T-helper 2 cell treated with Interferon-gamma antibody and Interleukin-4, amounts not matched to agents 5 μg/mL and 100 μg/mL, for 36 hours (primary cell): ENCODE measurements around the gene FSIP1.

Source experiments
- DNase-seq: peaks from one replicate; pipeline ENCODE4 v3.0.0; 2021; ENCODE audit warnings: low spot score
- H3K27ac Mint-ChIP-seq: one replicate; pipeline ENCODE4 v1.8.0; 2021; ENCODE audit warnings: mild to moderate bottlenecking, mixed read lengths
- H3K27me3 Mint-ChIP-seq: one replicate; pipeline ENCODE4 v1.8.0; 2021; ENCODE audit warnings: low read depth, mixed read lengths
- H3K36me3 Mint-ChIP-seq: one replicate; pipeline ENCODE4 v1.8.0; 2021; ENCODE audit warnings: low read depth, mixed read lengths
- H3K4me1 Mint-ChIP-seq: one replicate; pipeline ENCODE4 v1.8.0; 2021; ENCODE audit warnings: low read depth, mixed read lengths
- H3K4me3 Mint-ChIP-seq: one replicate; pipeline ENCODE4 v1.8.0; 2022; ENCODE audit warnings: mild to moderate bottlenecking, moderate library complexity, mixed read lengths
- H3K9me3 Mint-ChIP-seq: one replicate; pipeline ENCODE4 v1.8.0; 2021; ENCODE audit warnings: mixed read lengths

The FSIP1 gene

DNA sequence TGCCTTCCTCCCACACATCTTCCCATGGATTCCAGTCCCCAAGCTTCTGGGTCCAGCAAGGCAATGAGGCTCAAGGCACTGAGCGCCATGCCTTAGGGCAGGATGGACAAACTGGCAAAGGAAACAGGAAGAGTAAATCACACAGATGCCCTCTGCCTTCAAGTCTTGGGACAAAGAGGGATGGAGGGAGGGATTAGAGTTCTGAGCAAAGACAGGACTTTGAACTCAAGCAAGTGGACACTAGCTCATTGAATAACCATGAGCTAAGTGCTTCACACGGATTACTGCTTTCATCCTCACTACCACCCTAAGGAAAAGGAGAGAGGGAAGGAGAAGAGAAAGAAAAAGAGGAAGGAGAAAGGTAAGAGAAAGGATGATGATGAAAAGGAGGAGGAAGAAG is 209.4 kb downstream of the FSIP1 start:
- Mint-ChIP-seq H3K4me1 (no peaks in the 10 kb centered on the region), H3K36me3 (no peaks in the 10 kb centered on the region), H3K27ac (no peak overlapping the region), H3K4me3 (no peak overlapping the region), H3K27me3 (peaks cover 32% of the 10 kb centered on the region), H3K9me3 (no peaks in the 10 kb centered on the region)
- no peak for DNase-seq

GRCh38 chr15:39565851-39566250 is 216.8 kb downstream of the FSIP1 start:
- DNase-seq: no peak
- Mint-ChIP-seq H3K4me1 (no peaks in the 10 kb centered on the region), H3K36me3 (no peaks in the 10 kb centered on the region), H3K27ac (no peak overlapping the region), H3K4me3 (no peak overlapping the region), H3K27me3 (peaks cover 15% of the 10 kb centered on the region), H3K9me3 (no peaks in the 10 kb centered on the region)

GRCh38 chr15:39564972-39565665 is 217.5 kb downstream of the FSIP1 start:
- no peaks in the 10 kb centered on the region for H3K4me1 Mint-ChIP-seq
- H3K27me3 Mint-ChIP-seq: peaks cover 15% of the 10 kb centered on the region
- H3K9me3 Mint-ChIP-seq: no peaks in the 10 kb centered on the region
- no peak for DNase-seq
- H3K36me3 Mint-ChIP-seq: no peaks in the 10 kb centered on the region
- no peak overlapping the region for H3K4me3 Mint-ChIP-seq
- no peak overlapping the region for H3K27ac Mint-ChIP-seq

- no peak overlapping the region for H3K27ac Mint-ChIP-seq
- H3K4me3 Mint-ChIP-seq: no peak overlapping the region
- DNase-seq: no peak
- peaks cover 16% of the 10 kb centered on the region for H3K27me3 Mint-ChIP-seq
- H3K9me3 Mint-ChIP-seq: no peaks in the 10 kb centered on the region
- peaks cover 6% of the 10 kb centered on the region for H3K4me1 Mint-ChIP-seq
- H3K36me3 Mint-ChIP-seq: no peaks in the 10 kb centered on the region
Measured at GRCh38 chr15:39558421-39558820, 224.2 kb downstream of the FSIP1 start.

- Mint-ChIP-seq H3K9me3 (no peaks in the 10 kb centered on the region), H3K4me3 (no peak overlapping the region), H3K4me1 (peaks cover 9% of the 10 kb centered on the region), H3K27me3 (peaks cover 12% of the 10 kb centered on the region), H3K36me3 (no peaks in the 10 kb centered on the region), H3K27ac (no peak overlapping the region)
- no peak for DNase-seq
Measured at GRCh38 chr15:39556461-39556860, 226.2 kb downstream of the FSIP1 start.

- peaks cover 9% of the 10 kb centered on the region for H3K4me1 Mint-ChIP-seq
- H3K36me3 Mint-ChIP-seq: no peaks in the 10 kb centered on the region
- H3K27me3 Mint-ChIP-seq: peaks cover 16% of the 10 kb centered on the region
- DNase-seq: no peak
- H3K27ac Mint-ChIP-seq: no peak overlapping the region
- no peaks in the 10 kb centered on the region for H3K9me3 Mint-ChIP-seq
- H3K4me3 Mint-ChIP-seq: no peak overlapping the region
Measured at GRCh38 chr15:39555885-39556284, 226.8 kb downstream of the FSIP1 start.

DNA sequence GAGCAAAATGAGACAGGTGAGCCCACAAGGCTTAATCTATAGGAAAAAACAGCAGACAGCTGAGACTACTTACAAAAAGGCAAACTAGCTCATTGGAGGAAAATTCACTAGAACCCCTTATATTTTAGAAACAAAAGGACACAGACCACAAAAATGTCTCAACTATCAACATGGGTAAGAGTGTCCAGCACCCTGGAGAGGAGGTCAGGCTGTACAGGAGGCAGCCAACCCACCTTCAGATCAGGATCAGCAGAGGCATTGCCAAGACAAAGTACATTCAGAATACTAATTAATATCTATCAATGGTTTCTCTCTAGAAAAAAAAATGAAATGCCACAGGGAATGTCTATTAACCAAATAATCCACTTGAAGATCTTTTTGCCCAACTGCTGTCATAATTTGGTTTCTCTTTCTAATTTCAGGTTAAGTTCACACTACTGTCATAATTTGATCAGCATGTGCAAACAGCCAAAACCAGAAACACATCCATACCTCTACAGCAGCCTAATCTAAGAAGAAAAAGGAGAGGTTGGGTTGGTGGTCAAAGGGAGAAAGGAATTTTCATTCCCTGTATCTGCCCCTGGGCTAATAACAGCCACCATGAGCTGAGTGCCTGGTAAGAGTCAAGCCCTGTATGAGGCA is 227.8 kb downstream of the FSIP1 start:
- H3K9me3 Mint-ChIP-seq: no peaks in the 10 kb centered on the region
- H3K36me3 Mint-ChIP-seq: no peaks in the 10 kb centered on the region
- no peak overlapping the region for H3K4me3 Mint-ChIP-seq
- DNase-seq: no peak
- H3K27me3 Mint-ChIP-seq: peaks cover 17% of the 10 kb centered on the region
- no peak overlapping the region for H3K27ac Mint-ChIP-seq
- peaks cover 9% of the 10 kb centered on the region for H3K4me1 Mint-ChIP-seq

- H3K9me3 Mint-ChIP-seq: no peaks in the 10 kb centered on the region
- peaks cover 9% of the 10 kb centered on the region for H3K4me1 Mint-ChIP-seq
- H3K27ac Mint-ChIP-seq: no peak overlapping the region
- peaks cover 19% of the 10 kb centered on the region for H3K27me3 Mint-ChIP-seq
- H3K4me3 Mint-ChIP-seq: no peak overlapping the region
- DNase-seq: no peak
- H3K36me3 Mint-ChIP-seq: no peaks in the 10 kb centered on the region
Measured at GRCh38 chr15:39553947-39554693, 228.5 kb downstream of the FSIP1 start.

DNA sequence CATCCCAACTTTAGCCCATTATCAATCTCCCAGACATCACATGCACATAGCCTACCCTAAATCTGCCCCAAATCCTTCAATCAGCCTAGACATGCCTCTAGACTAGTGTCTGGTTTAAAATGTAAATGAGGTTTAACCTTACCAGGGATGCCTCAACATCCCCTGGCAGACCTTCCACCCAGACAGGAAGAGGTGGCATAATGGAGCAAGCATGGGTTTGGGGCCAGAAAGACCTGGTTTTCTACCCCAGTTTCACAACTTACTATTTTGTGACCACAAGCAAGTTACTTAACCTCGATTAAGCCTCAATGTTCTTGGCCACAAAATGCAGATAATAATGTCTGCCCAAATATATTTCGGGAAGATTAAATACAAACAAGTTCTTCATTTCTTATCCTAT is 230.1 kb downstream of the FSIP1 start:
- no peaks in the 10 kb centered on the region for H3K9me3 Mint-ChIP-seq
- H3K36me3 Mint-ChIP-seq: no peaks in the 10 kb centered on the region
- H3K27ac Mint-ChIP-seq: no peak overlapping the region
- H3K4me3 Mint-ChIP-seq: no peak overlapping the region
- peaks cover 9% of the 10 kb centered on the region for H3K4me1 Mint-ChIP-seq
- DNase-seq: no peak
- H3K27me3 Mint-ChIP-seq: peaks cover 13% of the 10 kb centered on the region

DNA sequence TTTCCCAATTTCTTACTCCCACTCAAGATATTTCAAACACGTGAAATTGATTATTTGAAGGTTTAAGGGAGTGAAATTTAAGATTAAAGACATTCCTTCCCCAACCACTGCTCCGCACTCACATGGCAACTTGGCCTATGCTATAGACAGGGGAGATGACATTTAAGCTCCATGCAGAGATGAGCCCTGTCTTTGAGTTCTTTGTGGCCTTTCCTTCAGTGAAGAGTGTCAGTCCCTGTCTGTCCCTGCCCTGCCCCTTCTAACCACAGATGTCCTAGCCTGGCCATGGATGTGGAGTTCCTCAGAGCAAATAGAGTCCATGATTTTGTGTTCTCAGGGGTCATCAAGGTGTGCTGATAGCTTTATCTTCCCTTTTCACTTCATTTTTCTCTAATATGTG is 231.2 kb downstream of the FSIP1 start:
- H3K27me3 Mint-ChIP-seq: peaks cover 16% of the 10 kb centered on the region
- peaks cover 9% of the 10 kb centered on the region for H3K4me1 Mint-ChIP-seq
- no peak overlapping the region for H3K27ac Mint-ChIP-seq
- H3K9me3 Mint-ChIP-seq: no peaks in the 10 kb centered on the region
- no peak overlapping the region for H3K4me3 Mint-ChIP-seq
- H3K36me3 Mint-ChIP-seq: no peaks in the 10 kb centered on the region
- no peak for DNase-seq
